ENCODE results near the gene NUDT3. TPM values are rescaled to one million over a fixed set of nuclear protein-coding genes. Genes with fewer than 3 reads are reported as not detected.

NUDT3 gene
- polyA plus RNA-seq, 3 donors: 9.3 to 33.3 (median 10.9) TPM

DNA sequence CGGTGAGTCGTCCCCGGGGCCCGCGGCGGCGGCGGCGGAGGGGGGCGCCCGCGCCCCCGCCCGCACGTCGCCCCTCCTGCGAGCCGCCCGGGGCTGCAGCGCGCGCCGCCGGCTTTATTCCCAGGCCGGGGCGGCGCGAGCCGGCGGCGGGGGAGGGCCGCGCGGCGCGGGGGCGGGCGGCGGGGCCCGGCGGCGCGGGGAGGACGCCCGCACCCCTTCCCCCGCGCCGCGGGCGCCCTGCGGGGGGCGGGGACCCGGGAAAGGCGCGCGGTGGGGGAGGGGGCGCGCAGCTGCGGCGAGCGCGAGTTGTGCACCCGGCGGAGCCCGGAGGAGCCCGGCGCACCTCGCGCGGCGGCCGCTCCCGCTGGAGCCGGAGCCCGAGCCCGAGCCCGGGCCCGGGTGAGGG lies 155.2 kb downstream of the NUDT3 start:
- Histone ChIP-seq H3K27me3 (ENCODE audit: control insufficient read depth in 2 of 2, insufficient read depth in 2 of 2, low read length in 2 of 2) (no peaks in the 10 kb centered on the region), H3K27ac (ENCODE audit: low read depth in 1 of 2, low read length in 2 of 2) (peak overlapping the region; percentile 86 to 97), H3K36me3 (replicated peaks in 1 of 2; ENCODE audit: control insufficient read depth in 1 of 2, insufficient read depth in 2 of 2, low read length in 2 of 2) (peaks cover 14 to 22% of the 10 kb centered on the region in 2 donors), H3K79me2 (ENCODE audit: insufficient read depth, low read length) (peaks cover 30% of the 10 kb centered on the region), H3K4me3 (replicated peaks in 1 of 3; ENCODE audit: low read depth in 2 of 3, low read length in 3 of 3) (peak overlapping the region; percentile 54 to 90 (median 79)), H3K9ac (ENCODE audit: insufficient read depth, low read length, poor library complexity, severe bottlenecking) (peak overlapping the region; percentile 89), H4K20me1 (ENCODE audit: insufficient read depth, low read length) (peaks cover 38% of the 10 kb centered on the region), H2AFZ (ENCODE audit: insufficient read depth, low read depth, low read length, poor library complexity, severe bottlenecking) (no peak overlapping the region), H3K4me1 (ENCODE audit: control insufficient read depth in 1 of 2, insufficient read depth in 2 of 2, low read length in 2 of 2) (peaks cover 16 to 31% of the 10 kb centered on the region in 2 donors), H3K9me3 (replicated peaks in 1 of 2; ENCODE audit: control insufficient read depth in 1 of 2, insufficient read depth in 1 of 2, low read length in 2 of 2) (no peaks in the 10 kb centered on the region), H3K4me2 (replicated peaks; ENCODE audit: extremely low read depth, low read length, poor library complexity, severe bottlenecking) (peak overlapping the region; percentile 77)
- DNase-seq: no peak
- intact Hi-C loops (cut with micrococcal nuclease): no loop called here
- Mint-ChIP-seq H3K27ac (peak overlapping the region in 1 of 7 donors; percentile 94), H3K27me3 (ENCODE audit: low read depth in 3 of 3) (peaks cover 0 to 2% (median 1%) of the 10 kb centered on the region in 3 donors), H3K36me3 (peaks cover 24 to 37% of the 10 kb centered on the region in 2 donors), H3K4me1 (peaks cover 25% of the 10 kb centered on the region), H3K9me3 (no peaks in the 10 kb centered on the region), H3K4me3 (peak overlapping the region in 1 of 2 donors; percentile 87)
- 0% methylated on average over 67 of the region's 78 CpGs for WGBS (ENCODE audit: insufficient coverage)
- TF ChIP-seq, protein P1, sequence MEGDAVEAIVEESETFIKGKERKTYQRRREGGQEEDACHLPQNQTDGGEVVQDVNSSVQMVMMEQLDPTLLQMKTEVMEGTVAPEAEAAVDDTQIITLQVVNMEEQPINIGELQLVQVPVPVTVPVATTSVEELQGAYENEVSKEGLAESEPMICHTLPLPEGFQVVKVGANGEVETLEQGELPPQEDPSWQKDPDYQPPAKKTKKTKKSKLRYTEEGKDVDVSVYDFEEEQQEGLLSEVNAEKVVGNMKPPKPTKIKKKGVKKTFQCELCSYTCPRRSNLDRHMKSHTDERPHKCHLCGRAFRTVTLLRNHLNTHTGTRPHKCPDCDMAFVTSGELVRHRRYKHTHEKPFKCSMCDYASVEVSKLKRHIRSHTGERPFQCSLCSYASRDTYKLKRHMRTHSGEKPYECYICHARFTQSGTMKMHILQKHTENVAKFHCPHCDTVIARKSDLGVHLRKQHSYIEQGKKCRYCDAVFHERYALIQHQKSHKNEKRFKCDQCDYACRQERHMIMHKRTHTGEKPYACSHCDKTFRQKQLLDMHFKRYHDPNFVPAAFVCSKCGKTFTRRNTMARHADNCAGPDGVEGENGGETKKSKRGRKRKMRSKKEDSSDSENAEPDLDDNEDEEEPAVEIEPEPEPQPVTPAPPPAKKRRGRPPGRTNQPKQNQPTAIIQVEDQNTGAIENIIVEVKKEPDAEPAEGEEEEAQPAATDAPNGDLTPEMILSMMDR (IDR thresholded peaks at IDR 0.05): no peak

DNA sequence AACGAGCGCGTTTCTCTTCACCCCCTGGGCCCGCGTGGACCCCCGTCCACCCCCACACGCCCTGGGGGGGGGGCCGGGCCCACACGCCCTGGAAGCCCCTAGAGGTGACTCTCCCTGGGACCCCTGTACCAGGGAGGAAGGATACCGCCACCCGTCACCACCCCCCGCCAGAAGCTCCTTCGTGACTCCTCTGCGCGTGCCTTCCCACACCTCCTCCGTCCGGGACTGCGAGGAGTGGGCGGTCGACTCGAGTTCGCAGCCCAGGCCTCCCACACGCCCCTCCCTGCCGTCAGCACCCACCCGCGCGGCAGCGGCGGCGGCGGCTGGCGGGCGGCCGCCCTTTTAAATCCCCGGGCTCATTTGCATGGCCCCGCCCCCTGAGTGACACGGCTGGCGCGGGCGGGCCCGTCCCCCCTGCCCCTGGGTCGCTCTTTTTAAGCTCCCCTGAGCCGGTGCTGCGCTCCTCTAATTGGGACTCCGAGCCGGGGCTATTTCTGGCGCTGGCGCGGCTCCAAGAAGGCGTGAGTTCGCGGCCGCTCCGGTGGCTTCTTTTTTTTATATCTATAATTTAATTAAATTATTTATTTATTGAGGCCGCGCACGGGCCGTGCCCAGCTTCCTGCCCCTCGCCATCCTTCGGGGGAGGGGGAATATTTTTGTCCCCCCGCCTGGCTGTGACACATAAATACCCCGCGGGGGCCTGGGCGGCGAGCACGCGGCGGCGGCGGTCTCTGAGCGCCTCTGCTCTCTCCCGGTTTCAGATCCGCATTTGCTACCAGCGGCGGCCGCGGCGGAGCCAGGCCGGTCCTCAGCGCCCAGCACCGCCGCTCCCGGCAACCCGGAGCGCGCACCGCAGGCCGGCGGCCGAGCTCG lies 155.8 kb downstream of the NUDT3 start, which contains the start of gene HMGA1:
HMGA1 (plus strand) TSS at position 431 of the 873 bp plus-strand sequence. CDS start 3,908 bp downstream, outside the sequence.
- Histone ChIP-seq H3K36me3 (replicated peaks in 1 of 2; ENCODE audit: control insufficient read depth in 1 of 2, insufficient read depth in 2 of 2, low read length in 2 of 2) (peaks cover 8 to 15% of the 10 kb centered on the region in 2 donors), H3K27ac (ENCODE audit: low read depth in 1 of 2, low read length in 2 of 2) (peak within 1 kb of the TSS; percentile 86 to 97), H3K79me2 (ENCODE audit: insufficient read depth, low read length) (peaks cover 30% of the 10 kb centered on the region), H3K4me2 (replicated peaks; ENCODE audit: extremely low read depth, low read length, poor library complexity, severe bottlenecking) (peak within 1 kb of the TSS; percentile 77), H3K9ac (ENCODE audit: insufficient read depth, low read length, poor library complexity, severe bottlenecking) (peak within 1 kb of the TSS; percentile 89), H3K4me1 (ENCODE audit: control insufficient read depth in 1 of 2, insufficient read depth in 2 of 2, low read length in 2 of 2) (peaks cover 16 to 31% of the 10 kb centered on the region in 2 donors), H4K20me1 (ENCODE audit: insufficient read depth, low read length) (peaks cover 37% of the 10 kb centered on the region), H2AFZ (ENCODE audit: insufficient read depth, low read depth, low read length, poor library complexity, severe bottlenecking) (peak within 1 kb of the TSS; percentile 38), H3K4me3 (replicated peaks in 1 of 3; ENCODE audit: low read depth in 2 of 3, low read length in 3 of 3) (peak within 1 kb of the TSS; percentile 54 to 90 (median 79)), H3K27me3 (ENCODE audit: control insufficient read depth in 2 of 2, insufficient read depth in 2 of 2, low read length in 2 of 2) (no peaks in the 10 kb centered on the region), H3K9me3 (replicated peaks in 1 of 2; ENCODE audit: control insufficient read depth in 1 of 2, insufficient read depth in 1 of 2, low read length in 2 of 2) (no peaks in the 10 kb centered on the region)
- H3K27me3 Mint-ChIP-seq (ENCODE audit: low read depth in 3 of 3): peaks cover 0 to 2% (median 1%) of the 10 kb centered on the region in 3 donors
- DNase-seq: peak; percentile 86 to 93 (median 90)
- H3K36me3 Mint-ChIP-seq: peaks cover 18 to 30% of the 10 kb centered on the region in 2 donors
- TF ChIP-seq, protein P1 (IDR thresholded peaks at IDR 0.05): no peak
- H3K9me3 Mint-ChIP-seq: no peaks in the 10 kb centered on the region
- under 1% methylated on average over 71 of the region's 91 CpGs for WGBS (ENCODE audit: insufficient coverage)
- intact Hi-C loops (cut with micrococcal nuclease): loop anchor here in 1 of 2 donors (1.0 kb wide), 2 partner anchors 8 to 12 kb away; no protein-coding TSS in a partner anchor
- peaks cover 23% of the 10 kb centered on the region for H3K4me1 Mint-ChIP-seq
- H3K27ac Mint-ChIP-seq: peak within 1 kb of the TSS; percentile 90 to 97 (median 95)
- peak within 1 kb of the TSS; percentile 84 to 87 for H3K4me3 Mint-ChIP-seq
